Measurements from ENCODE around the gene LTB4R2. TPM values are rescaled to one million over a fixed set of nuclear protein-coding genes. Genes with fewer than 3 reads are reported as not detected.

The LTB4R2 gene
- total RNA-seq, 1 experiment from 2014 or later: 15.0 TPM

DNA sequence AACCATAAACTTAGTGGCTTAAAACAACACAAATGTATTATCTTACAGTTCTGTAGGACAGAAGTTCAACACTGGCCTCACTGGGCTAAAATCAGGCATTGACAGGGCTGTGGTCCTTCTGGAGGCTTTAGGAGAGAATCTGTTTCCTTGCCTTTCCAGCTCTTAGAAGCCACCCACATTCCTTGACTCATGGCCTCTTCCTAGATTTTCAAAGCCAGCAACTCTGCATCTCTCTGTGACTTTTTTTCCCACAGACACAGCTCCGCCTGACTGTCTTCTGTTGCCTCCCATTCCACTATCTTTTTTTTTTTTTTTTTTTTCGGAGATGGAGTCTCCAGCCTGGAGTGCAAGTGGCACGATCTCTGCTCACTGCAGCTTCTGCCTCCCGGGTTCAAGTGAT, 46.3 kb downstream of the LTB4R2 start:
- H3F3A ChIP-seq (ENCODE audit: insufficient read depth, low read depth): no peaks in the 10 kb centered on the region
- no peak overlapping the region for H3K27ac ChIP-seq
- H3K4me3 ChIP-seq: no peak overlapping the region
- CTCF ChIA-PET: no interaction called here
- H3K36me3 ChIP-seq (ENCODE audit: low read depth): no peaks in the 10 kb centered on the region
- BruUV-seq (replicated peaks): no TSS peak
- intact Hi-C loops (cut with micrococcal nuclease; ENCODE audit: unreplicated experiment): no loop called here
- no peak overlapping the region for H3K4me2 ChIP-seq
- no peaks in the 10 kb centered on the region for H3K27me3 ChIP-seq (ENCODE audit: insufficient read depth, low read depth)
- H2AFZ ChIP-seq: no peak overlapping the region
- peaks cover 18% of the 10 kb centered on the region; the same call in 1 of the 2 replicates for H3K4me1 ChIP-seq (replicated peaks; ENCODE audit: insufficient read depth)
- H3K9me2 ChIP-seq (ENCODE audit: insufficient read depth): no peaks in the 10 kb centered on the region
- H3K9me3 ChIP-seq (ENCODE audit: insufficient read depth, low read depth): no peaks in the 10 kb centered on the region
- no peak for DNase-seq
- H3K79me2 ChIP-seq (ENCODE audit: low read depth): no peaks in the 10 kb centered on the region
- no peaks in the 10 kb centered on the region for H4K20me1 ChIP-seq (ENCODE audit: insufficient read depth)
- TF ChIP-seq, protein P1, sequence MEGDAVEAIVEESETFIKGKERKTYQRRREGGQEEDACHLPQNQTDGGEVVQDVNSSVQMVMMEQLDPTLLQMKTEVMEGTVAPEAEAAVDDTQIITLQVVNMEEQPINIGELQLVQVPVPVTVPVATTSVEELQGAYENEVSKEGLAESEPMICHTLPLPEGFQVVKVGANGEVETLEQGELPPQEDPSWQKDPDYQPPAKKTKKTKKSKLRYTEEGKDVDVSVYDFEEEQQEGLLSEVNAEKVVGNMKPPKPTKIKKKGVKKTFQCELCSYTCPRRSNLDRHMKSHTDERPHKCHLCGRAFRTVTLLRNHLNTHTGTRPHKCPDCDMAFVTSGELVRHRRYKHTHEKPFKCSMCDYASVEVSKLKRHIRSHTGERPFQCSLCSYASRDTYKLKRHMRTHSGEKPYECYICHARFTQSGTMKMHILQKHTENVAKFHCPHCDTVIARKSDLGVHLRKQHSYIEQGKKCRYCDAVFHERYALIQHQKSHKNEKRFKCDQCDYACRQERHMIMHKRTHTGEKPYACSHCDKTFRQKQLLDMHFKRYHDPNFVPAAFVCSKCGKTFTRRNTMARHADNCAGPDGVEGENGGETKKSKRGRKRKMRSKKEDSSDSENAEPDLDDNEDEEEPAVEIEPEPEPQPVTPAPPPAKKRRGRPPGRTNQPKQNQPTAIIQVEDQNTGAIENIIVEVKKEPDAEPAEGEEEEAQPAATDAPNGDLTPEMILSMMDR (conservative IDR thresholded peaks at IDR 0.05): no peak
- TF ChIP-seq EZH2 (IDR thresholded peaks at IDR 0.05; ENCODE audit: low read depth): no peak
- POLR2A ChIA-PET (ENCODE audit: unreplicated experiment): no interaction called here

DNA sequence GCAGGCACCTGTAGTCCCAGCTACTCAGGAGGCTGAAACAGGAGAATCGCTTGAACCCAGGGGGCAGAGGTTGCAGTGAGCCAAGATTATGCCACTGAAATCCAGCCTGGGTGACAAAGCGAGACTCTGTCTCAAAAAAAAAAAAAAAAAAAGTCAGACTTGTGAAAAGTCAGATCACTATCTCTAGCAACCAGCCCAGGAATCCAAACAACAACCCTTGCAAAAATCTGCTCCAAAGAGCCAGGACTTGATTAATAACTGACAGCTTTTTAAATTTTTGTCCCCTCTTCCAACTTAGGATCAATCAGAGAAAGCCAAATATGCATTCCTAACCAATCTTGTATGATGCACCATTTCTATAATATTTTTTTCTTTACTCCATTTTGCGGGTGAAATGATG, 50.3 kb downstream of the LTB4R2 start:
- no TSS peak for BruUV-seq (replicated peaks)
- ChIA-PET CTCF (no interaction called here), POLR2A (ENCODE audit: unreplicated experiment) (no interaction called here)
- Histone ChIP-seq H3K4me1 (replicated peaks; ENCODE audit: insufficient read depth) (peaks cover 6% of the 10 kb centered on the region), H3K79me2 (ENCODE audit: low read depth) (no peaks in the 10 kb centered on the region), H3F3A (ENCODE audit: insufficient read depth, low read depth) (peaks cover 5% of the 10 kb centered on the region; the same call in 1 of the 2 replicates), H3K9me3 (ENCODE audit: insufficient read depth, low read depth) (no peaks in the 10 kb centered on the region), H3K27ac (no peak overlapping the region), H4K20me1 (ENCODE audit: insufficient read depth) (no peaks in the 10 kb centered on the region), H3K4me2 (no peak overlapping the region), H3K36me3 (ENCODE audit: low read depth) (no peaks in the 10 kb centered on the region), H2AFZ (no peak overlapping the region), H3K9me2 (ENCODE audit: insufficient read depth) (no peaks in the 10 kb centered on the region), H3K27me3 (ENCODE audit: insufficient read depth, low read depth) (no peaks in the 10 kb centered on the region), H3K4me3 (no peak overlapping the region)
- intact Hi-C loops (cut with micrococcal nuclease; ENCODE audit: unreplicated experiment): no loop called here
- TF ChIP-seq EZH2 (IDR thresholded peaks at IDR 0.05; ENCODE audit: low read depth): no peak
- TF ChIP-seq, protein P1 (conservative IDR thresholded peaks at IDR 0.05): no peak
- DNase-seq: no peak

DNA sequence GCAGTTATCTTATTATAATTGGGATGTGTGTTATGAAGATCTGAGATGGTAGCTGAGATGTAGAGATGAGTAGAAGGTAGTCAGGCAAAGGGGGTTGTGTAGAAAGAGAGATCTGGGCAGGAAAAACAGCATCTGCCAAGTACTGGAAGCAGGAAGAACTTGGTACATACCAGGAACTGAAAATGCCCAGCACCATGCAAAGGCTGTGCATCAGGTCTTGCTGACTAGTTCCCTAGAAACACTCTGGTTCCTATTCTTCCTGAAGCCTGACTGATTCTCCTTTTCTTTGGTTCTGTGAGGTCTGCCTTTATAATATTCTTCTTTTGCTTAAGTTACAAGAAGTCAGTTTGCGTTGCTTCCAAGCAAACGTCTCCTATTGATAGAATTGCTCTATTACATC, 51.4 kb downstream of the LTB4R2 start:
- Histone ChIP-seq H3K36me3 (ENCODE audit: low read depth) (no peaks in the 10 kb centered on the region), H2AFZ (no peak overlapping the region), H3K4me2 (no peak overlapping the region), H3K27ac (no peak overlapping the region), H4K20me1 (ENCODE audit: insufficient read depth) (no peaks in the 10 kb centered on the region), H3F3A (ENCODE audit: insufficient read depth, low read depth) (peaks cover 10% of the 10 kb centered on the region; the same call in 1 of the 2 replicates), H3K9me3 (ENCODE audit: insufficient read depth, low read depth) (no peaks in the 10 kb centered on the region), H3K4me1 (replicated peaks; ENCODE audit: insufficient read depth) (peaks cover 7% of the 10 kb centered on the region), H3K9me2 (ENCODE audit: insufficient read depth) (no peaks in the 10 kb centered on the region), H3K27me3 (ENCODE audit: insufficient read depth, low read depth) (no peaks in the 10 kb centered on the region), H3K4me3 (no peak overlapping the region), H3K79me2 (ENCODE audit: low read depth) (no peaks in the 10 kb centered on the region)
- intact Hi-C loops (cut with micrococcal nuclease; ENCODE audit: unreplicated experiment): no loop called here
- no peak for TF ChIP-seq EZH2 (IDR thresholded peaks at IDR 0.05; ENCODE audit: low read depth)
- TF ChIP-seq, protein P1 (conservative IDR thresholded peaks at IDR 0.05): no peak
- no peak for DNase-seq
- ChIA-PET CTCF (no interaction called here), POLR2A (ENCODE audit: unreplicated experiment) (no interaction called here)
- BruUV-seq (replicated peaks): no TSS peak

Other genes with a start within 250 kb of the LTB4R2 start
- gene CPNE6, start 238.6 kb upstream of the LTB4R2 start, total RNA-seq (2021): not detected in 2 replicates
- 77.4 and 113 TPM in 2 replicates for gene PCK2, start 215.8 kb upstream of the LTB4R2 start, total RNA-seq (2021)
- gene DCAF11, start 195.4 kb upstream of the LTB4R2 start, total RNA-seq (2021): 52.7 and 87.6 TPM in 2 replicates
- gene NRL, start 195.2 kb upstream of the LTB4R2 start, total RNA-seq (2021): 1.2 and 2.3 TPM in 2 replicates
- gene FITM1, start 179.5 kb upstream of the LTB4R2 start, total RNA-seq (2021): 0.48 and 0.72 TPM in 2 replicates
- 172 and 174 TPM in 2 replicates for gene PSME1, start 173.9 kb upstream of the LTB4R2 start, total RNA-seq (2021)
- gene EMC9, start 168.5 kb upstream of the LTB4R2 start, total RNA-seq (2021): 27.4 and 37.1 TPM in 2 replicates
- gene PSME2, start 163.5 kb upstream of the LTB4R2 start, total RNA-seq (2021): 96.0 and 153 TPM in 2 replicates
- 44.6 and 60.8 TPM in 2 replicates for gene RNF31, start 162.6 kb upstream of the LTB4R2 start, total RNA-seq (2021)
- gene IRF9, start 148.9 kb upstream of the LTB4R2 start, total RNA-seq (2021): 18.8 and 21.4 TPM in 2 replicates
- gene REC8, start 138.1 kb upstream of the LTB4R2 start, total RNA-seq (2021): 6.5 and 8.3 TPM in 2 replicates
- gene IPO4, start 121.3 kb upstream of the LTB4R2 start, total RNA-seq (2021): 39.0 and 44.1 TPM in 2 replicates
- 37.3 and 41.2 TPM in 2 replicates for gene TM9SF1, start 114.7 kb upstream of the LTB4R2 start, total RNA-seq (2021)
- gene TSSK4, start 104.4 kb upstream of the LTB4R2 start, total RNA-seq (2021): not detected in 2 replicates
- gene CHMP4A, start 96.7 kb upstream of the LTB4R2 start, total RNA-seq (2021): 31.2 and 37.6 TPM in 2 replicates
- 8.7 and 15.3 TPM in 2 replicates for gene MDP1, start 94.1 kb upstream of the LTB4R2 start, total RNA-seq (2021)
- 134 and 179 TPM in 2 replicates for gene NEDD8, start 77.8 kb upstream of the LTB4R2 start, total RNA-seq (2021)
- 55.3 and 63.7 TPM in 2 replicates for gene GMPR2, start 77.2 kb upstream of the LTB4R2 start, total RNA-seq (2021)
- gene TINF2, start 67.5 kb upstream of the LTB4R2 start, total RNA-seq (2021): 22.4 and 23.0 TPM in 2 replicates
- gene TGM1, start 47.0 kb upstream of the LTB4R2 start, total RNA-seq (2021): 7.2 and 7.5 TPM in 2 replicates
- 25.2 and 30.1 TPM in 2 replicates for gene RABGGTA, start 38.5 kb upstream of the LTB4R2 start, total RNA-seq (2021)
- 37.9 and 41.4 TPM in 2 replicates for gene DHRS1, start 10.4 kb upstream of the LTB4R2 start, total RNA-seq (2021)
- gene NOP9, start 10.3 kb upstream of the LTB4R2 start, total RNA-seq (2021): 24.4 and 31.1 TPM in 2 replicates
- not detected in 2 replicates for gene CIDEB, start 2.2 kb upstream of the LTB4R2 start, total RNA-seq (2021)
- 10.3 and 16.4 TPM in 2 replicates for gene LTB4R, start 1.4 kb downstream of the LTB4R2 start, total RNA-seq (2021)
- gene ADCY4, start 24.9 kb downstream of the LTB4R2 start, total RNA-seq (2021): 1.8 and 2.0 TPM in 2 replicates
- gene RIPK3, start 29.9 kb downstream of the LTB4R2 start, total RNA-seq (2021): 4.0 and 6.4 TPM in 2 replicates
- 48.3 and 76.3 TPM in 2 replicates for gene NFATC4, start 58.0 kb downstream of the LTB4R2 start, total RNA-seq (2021)
- 15.1 and 17.7 TPM in 2 replicates for gene NYNRIN, start 88.9 kb downstream of the LTB4R2 start, total RNA-seq (2021)
- 7.6 and 8.3 TPM in 2 replicates for gene CBLN3, start 119.5 kb downstream of the LTB4R2 start, total RNA-seq (2021)
- gene KHNYN, start 119.8 kb downstream of the LTB4R2 start, total RNA-seq (2021): 51.5 and 53.4 TPM in 2 replicates
- gene SDR39U1, start 132.6 kb downstream of the LTB4R2 start, total RNA-seq (2021): 14.8 and 17.2 TPM in 2 replicates
- not detected in 2 replicates for gene CMA1, start 198.1 kb downstream of the LTB4R2 start, total RNA-seq (2021)

All from PC-9 (cell line).